ENCODE data around the gene FOXP1.

Gene FOXP1

DNA sequence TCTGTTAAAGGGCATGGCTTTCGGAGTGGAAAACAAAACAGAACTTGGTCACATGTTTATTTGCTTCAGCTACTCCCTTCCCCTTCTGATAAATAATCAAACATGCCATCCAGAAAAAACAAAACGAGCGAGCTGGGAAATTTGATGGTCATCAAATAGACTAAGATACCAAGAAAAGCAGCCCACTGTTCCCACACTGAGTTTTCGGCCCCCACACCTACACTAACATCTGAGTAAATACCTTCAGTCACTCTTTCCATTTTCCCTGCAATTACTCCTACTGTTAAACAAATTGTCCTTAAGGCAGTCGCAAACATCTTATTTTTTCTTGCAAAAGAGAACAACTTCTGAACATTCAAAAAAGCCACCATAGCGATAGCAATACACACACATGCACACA is 454.6 kb downstream of the FOXP1 start:
- ATAC-seq, result no peak
- Mint-ChIP-seq H3K4me1 (peaks cover 65% of the 10 kb centered on the region), H3K27ac (peak overlapping the region; percentile 91), H3K9me3 (no peaks in the 10 kb centered on the region), H3K36me3 (peaks cover 14% of the 10 kb centered on the region), H3K27me3 (no peaks in the 10 kb centered on the region), H3K4me3 (peak overlapping the region; percentile 86)

DNA sequence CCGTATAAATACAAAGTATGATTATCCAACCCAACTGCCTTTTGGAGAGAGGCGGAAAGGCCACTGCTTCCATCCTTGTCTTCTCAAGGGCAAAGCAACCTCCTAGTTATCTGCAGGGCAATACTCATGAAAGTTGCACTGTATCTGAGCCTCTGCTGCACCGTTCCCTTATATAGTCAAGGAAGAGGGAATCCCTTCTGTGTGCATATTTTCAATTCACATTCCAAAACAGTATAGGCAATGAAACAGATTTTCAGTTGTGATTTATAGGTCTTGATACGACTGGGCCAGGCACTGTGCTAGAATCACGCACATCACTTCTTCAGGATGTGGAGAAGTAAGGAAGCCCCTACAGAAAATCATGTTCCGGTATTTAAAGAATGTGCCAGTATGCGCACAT is 455.7 kb downstream of the FOXP1 start:
- Mint-ChIP-seq H3K4me3 (peak overlapping the region; percentile 86), H3K27me3 (no peaks in the 10 kb centered on the region), H3K36me3 (peaks cover 25% of the 10 kb centered on the region), H3K4me1 (peaks cover 65% of the 10 kb centered on the region), H3K27ac (peak overlapping the region; percentile 91), H3K9me3 (no peaks in the 10 kb centered on the region)
- no peak for ATAC-seq

DNA sequence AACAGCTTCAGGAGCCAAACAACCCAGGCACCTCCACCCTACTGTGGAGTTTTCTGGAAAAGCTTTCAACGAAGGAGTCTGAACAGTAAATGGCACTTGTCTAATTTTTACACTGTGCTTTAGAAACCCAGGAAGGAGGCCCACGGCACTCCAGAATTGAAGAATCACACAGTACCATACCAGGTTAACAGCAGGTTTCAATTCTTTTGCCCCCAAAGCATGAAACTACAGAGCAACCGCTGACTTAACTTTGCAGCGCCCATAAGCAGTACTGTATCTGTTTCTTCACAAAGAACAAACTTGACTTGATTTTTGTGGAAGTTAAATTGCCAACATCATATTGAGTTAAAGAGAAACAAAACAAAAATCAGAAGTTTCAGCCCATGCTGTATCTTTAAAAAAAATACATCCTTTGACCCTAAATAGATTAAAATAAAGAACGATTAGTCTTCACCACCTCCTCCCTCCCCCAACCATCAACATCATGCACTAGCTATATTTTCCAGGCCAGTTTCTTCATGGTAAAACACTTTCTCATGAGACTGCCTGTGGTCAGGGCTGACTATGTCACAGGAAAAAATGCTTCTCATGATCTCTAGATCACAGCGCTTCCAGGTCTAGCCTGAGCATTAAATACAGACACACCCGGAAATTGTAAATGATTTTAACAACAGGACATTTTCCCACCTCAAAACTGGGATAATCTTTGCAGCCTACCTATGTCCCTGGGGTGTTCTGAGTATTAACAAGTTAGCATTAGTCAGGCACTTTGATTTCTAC is 456.3 kb downstream of the FOXP1 start:
- H3K4me1 Mint-ChIP-seq, result peaks cover 69% of the 10 kb centered on the region
- peaks cover 27% of the 10 kb centered on the region for H3K36me3 Mint-ChIP-seq
- ATAC-seq, result peak; percentile 59
- no peaks in the 10 kb centered on the region for H3K27me3 Mint-ChIP-seq
- no peaks in the 10 kb centered on the region for H3K9me3 Mint-ChIP-seq
- peak overlapping the region; percentile 86 for H3K4me3 Mint-ChIP-seq
- H3K27ac Mint-ChIP-seq, result peak overlapping the region; percentile 91

DNA sequence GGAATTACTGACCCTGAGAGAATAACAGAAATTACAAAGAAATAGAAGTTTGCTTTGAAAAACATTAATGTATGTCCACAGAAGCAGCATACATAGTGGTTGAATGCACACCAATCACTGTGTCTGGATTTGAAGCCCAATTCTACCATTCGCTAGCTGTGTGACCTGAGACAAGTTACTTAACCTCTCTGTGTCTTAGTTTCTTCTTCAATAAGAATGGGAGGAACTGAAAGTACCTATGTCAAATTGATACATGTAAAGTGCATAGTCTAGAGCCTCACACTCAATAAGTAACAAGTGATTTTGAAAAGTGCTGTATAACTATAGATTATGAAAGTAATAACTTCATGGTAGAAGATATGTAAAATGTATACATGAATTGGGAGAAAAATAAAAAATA is 457.8 kb downstream of the FOXP1 start:
- ATAC-seq, result no peak
- Mint-ChIP-seq H3K27me3 (no peaks in the 10 kb centered on the region), H3K36me3 (peaks cover 29% of the 10 kb centered on the region), H3K4me3 (peak overlapping the region; percentile 73), H3K27ac (peak overlapping the region; percentile 91), H3K9me3 (no peaks in the 10 kb centered on the region), H3K4me1 (peaks cover 69% of the 10 kb centered on the region)

DNA sequence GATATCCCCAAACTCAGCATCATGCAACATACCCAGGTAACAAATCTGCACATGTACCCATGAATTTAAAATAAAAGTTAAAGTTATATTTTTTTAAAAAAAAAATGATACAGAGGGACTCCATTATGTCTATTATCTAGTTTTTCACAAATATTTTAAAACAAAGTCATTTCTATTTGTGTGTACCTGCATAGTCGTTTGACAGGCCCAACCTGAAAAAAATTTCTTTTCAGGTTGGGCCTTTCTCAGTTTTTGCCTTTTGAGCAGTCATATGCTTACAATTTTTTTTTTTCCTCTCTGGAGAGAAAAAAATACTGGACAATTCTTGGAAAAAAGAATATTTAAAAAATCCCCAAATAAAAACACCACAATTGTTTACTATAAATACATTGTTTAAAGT is 459.5 kb downstream of the FOXP1 start:
- Mint-ChIP-seq H3K36me3 (peaks cover 41% of the 10 kb centered on the region), H3K9me3 (no peaks in the 10 kb centered on the region), H3K27me3 (no peaks in the 10 kb centered on the region), H3K4me1 (peaks cover 80% of the 10 kb centered on the region), H3K27ac (peak overlapping the region; percentile 95), H3K4me3 (no peak overlapping the region)
- no peak for ATAC-seq

DNA sequence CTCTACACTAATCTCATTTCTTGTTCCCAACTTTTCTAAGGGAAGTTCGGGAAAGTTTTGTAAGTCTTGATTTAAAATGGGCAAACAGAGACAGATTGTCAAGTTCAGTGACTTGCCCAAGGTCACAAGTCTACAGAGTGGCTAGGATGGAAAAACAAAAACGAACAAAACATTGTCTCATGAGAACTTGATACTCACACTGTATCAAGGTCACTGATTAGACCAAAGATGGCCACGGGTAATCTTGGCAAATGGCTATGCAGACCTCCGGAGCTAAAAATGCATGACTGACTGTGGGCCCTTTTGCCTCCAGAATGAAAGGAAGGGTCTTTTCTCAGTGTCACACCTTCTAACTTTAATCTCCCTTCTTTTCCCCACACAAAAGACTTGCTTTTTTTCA is 460.9 kb downstream of the FOXP1 start:
- H3K4me3 Mint-ChIP-seq, result no peak overlapping the region
- no peak for ATAC-seq
- peaks cover 48% of the 10 kb centered on the region for H3K36me3 Mint-ChIP-seq
- H3K9me3 Mint-ChIP-seq, result no peaks in the 10 kb centered on the region
- no peaks in the 10 kb centered on the region for H3K27me3 Mint-ChIP-seq
- peaks cover 87% of the 10 kb centered on the region for H3K4me1 Mint-ChIP-seq
- H3K27ac Mint-ChIP-seq, result peak overlapping the region; percentile 95

DNA sequence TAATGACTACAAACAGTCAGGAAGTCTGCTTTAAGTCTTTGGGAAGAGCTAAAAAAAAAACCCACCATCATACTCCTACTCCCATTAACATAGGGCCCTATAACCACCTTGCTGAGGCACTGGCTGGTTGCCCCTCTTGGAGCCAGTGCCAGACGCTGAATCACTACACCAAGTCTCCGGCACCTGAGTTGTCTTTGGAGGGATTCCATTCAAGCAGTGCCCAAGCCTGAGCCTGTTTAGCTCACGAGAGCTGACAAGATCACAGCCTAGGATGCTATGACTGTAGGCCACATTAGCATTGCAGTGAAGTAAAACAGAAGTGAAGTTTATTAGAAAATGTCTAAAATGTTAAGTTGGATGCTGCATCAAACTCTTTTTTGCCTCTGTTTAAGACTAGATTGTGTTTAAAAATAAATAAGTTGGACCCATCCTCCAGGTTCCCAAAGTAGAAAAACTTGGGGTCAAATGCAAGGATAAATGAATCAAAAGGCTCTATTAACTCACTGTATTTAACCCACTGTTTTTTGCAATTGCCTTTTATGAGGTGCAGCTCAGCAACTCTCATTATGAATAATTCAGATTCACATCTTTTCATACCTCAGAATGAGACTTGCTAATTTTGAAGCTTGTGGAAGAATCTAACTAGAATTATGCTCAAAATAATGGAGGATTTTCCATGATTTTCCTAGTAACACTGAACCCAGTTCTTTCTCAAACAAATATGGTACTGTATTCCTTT is 461.9 kb downstream of the FOXP1 start:
- peaks cover 94% of the 10 kb centered on the region for H3K4me1 Mint-ChIP-seq
- H3K9me3 Mint-ChIP-seq, result no peaks in the 10 kb centered on the region
- H3K27ac Mint-ChIP-seq, result peak overlapping the region; percentile 95
- H3K27me3 Mint-ChIP-seq, result no peaks in the 10 kb centered on the region
- H3K36me3 Mint-ChIP-seq, result peaks cover 56% of the 10 kb centered on the region
- ATAC-seq, result no peak
- H3K4me3 Mint-ChIP-seq, result no peak overlapping the region

DNA sequence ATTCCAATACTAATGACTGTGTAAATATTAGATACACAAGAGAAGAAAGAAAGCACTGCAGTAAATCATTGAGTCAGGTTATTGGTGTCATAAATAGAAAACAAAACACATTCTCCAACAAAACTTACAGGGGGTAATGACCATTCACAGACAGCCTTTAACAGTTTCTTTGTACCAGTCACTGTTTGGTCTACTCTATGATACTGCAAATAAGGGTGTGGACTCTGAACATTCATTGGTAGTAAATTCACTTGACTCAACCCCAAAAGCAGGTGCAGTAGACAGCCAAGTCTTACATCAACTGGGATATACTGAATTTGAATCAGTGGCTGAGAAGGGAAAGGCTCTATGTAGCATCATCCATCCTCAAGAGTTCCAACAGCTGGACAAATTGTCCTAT is 463.5 kb downstream of the FOXP1 start:
- ATAC-seq, result no peak
- H3K27ac Mint-ChIP-seq, result peak overlapping the region; percentile 95
- H3K27me3 Mint-ChIP-seq, result no peaks in the 10 kb centered on the region
- peaks cover 93% of the 10 kb centered on the region for H3K4me1 Mint-ChIP-seq
- H3K4me3 Mint-ChIP-seq, result no peak overlapping the region
- H3K9me3 Mint-ChIP-seq, result no peaks in the 10 kb centered on the region
- peaks cover 49% of the 10 kb centered on the region for H3K36me3 Mint-ChIP-seq

DNA sequence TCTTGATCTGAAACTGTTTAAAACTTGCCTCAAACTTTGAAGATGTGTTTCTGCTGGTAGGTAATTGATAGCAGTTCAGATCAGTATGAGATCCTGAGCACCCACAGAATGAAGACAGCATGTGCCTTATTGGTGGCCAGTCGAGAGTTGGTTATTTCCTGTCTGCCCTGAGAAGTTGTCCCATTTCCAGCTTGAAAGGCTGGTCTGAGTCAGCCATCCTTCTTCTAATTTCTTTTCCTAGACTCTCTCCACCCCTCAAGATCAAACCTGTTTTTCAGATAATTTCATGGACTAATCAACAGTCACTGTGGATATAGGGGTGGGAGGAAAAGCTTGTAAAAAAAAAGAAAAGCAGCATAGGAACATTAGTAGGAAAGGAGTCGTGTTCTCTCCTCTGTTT is 464.4 kb downstream of the FOXP1 start:
- H3K27ac Mint-ChIP-seq, result peak overlapping the region; percentile 95
- no peak for ATAC-seq
- peaks cover 93% of the 10 kb centered on the region for H3K4me1 Mint-ChIP-seq
- H3K27me3 Mint-ChIP-seq, result no peaks in the 10 kb centered on the region
- peaks cover 56% of the 10 kb centered on the region for H3K36me3 Mint-ChIP-seq
- peak overlapping the region; percentile 19 for H3K4me3 Mint-ChIP-seq
- no peaks in the 10 kb centered on the region for H3K9me3 Mint-ChIP-seq

DNA sequence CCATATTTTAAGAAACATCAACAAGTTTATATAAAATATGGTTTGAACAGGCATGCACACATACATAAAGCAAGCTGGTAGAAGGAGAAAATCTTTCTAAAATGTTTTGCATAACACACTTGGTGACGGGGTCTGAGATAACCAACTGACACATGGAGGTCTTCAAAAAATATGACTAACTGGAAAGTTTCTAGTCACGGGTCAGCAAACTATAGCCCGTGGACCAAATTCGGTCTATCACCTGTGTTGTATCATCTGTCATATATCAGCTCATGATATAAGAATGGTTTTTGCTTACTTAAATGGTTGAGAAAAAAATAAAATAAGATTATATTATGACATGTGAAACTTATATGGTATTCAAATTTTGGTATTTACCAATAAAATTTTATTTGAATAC is 465.1 kb downstream of the FOXP1 start:
- peaks cover 56% of the 10 kb centered on the region for H3K36me3 Mint-ChIP-seq
- no peaks in the 10 kb centered on the region for H3K9me3 Mint-ChIP-seq
- peaks cover 91% of the 10 kb centered on the region for H3K4me1 Mint-ChIP-seq
- H3K4me3 Mint-ChIP-seq, result no peak overlapping the region
- ATAC-seq, result peak; percentile 66
- H3K27ac Mint-ChIP-seq, result peak overlapping the region; percentile 95
- H3K27me3 Mint-ChIP-seq, result no peaks in the 10 kb centered on the region

DNA sequence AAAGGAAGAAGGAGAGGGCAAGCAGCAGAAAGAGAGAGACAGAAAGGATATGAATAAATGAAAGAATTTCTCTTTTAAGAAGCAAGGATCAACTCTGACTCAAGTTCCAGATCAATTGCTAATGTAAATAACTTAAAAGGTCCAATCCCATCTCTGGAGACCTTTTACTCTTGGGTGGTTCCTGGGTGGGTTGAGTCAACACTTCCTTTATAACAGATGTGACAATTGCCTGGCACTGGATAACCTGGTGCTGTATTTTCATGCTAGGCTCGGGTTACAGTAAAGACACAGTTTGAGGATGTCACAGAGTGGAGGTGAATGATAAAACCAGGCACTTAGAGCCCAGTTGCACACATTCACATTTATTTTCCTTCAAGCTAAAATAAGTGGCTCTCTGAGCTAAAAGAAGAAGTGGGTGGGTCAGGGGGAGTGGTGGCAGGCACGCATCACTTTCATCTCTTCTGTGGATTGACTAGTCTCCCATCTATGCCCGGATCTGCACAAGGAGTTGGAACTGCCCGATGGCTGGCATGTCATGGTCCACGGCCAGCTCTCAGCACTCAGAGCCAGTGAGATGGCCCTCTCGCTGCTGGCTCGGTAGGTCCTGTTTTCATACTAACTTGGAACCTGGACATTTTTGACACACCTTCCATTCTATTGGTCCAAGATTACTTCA is 465.8 kb downstream of the FOXP1 start:
- ATAC-seq, result peak; percentile 74
- H3K27ac Mint-ChIP-seq, result peak overlapping the region; percentile 95
- H3K4me3 Mint-ChIP-seq, result peak overlapping the region; percentile 72
- H3K4me1 Mint-ChIP-seq, result peaks cover 91% of the 10 kb centered on the region
- H3K9me3 Mint-ChIP-seq, result no peaks in the 10 kb centered on the region
- H3K36me3 Mint-ChIP-seq, result peaks cover 56% of the 10 kb centered on the region
- H3K27me3 Mint-ChIP-seq, result no peaks in the 10 kb centered on the region

DNA sequence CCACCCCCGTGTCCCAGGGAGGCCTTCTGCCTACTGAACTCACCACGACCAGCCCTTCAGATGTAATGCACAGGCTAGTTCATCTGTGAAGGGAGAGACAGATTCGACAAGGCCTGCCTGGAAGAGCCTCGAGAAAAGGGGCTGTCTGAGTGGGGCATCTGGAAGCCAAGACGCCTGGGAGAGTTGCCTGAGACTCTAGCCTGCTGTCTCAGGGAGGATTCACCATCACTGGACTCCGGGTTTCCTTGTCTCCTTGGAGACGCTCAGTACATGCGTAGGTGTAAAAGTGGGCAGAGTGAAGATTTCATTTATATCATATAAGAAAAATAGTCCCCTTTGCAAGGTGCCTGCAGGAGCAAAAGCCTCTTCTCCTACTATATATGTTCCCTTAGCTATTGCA is 468.9 kb downstream of the FOXP1 start:
- H3K27ac Mint-ChIP-seq, result no peak overlapping the region
- peaks cover 81% of the 10 kb centered on the region for H3K4me1 Mint-ChIP-seq
- H3K4me3 Mint-ChIP-seq, result no peak overlapping the region
- no peaks in the 10 kb centered on the region for H3K9me3 Mint-ChIP-seq
- ATAC-seq, result no peak
- H3K27me3 Mint-ChIP-seq, result no peaks in the 10 kb centered on the region
- peaks cover 69% of the 10 kb centered on the region for H3K36me3 Mint-ChIP-seq

DNA sequence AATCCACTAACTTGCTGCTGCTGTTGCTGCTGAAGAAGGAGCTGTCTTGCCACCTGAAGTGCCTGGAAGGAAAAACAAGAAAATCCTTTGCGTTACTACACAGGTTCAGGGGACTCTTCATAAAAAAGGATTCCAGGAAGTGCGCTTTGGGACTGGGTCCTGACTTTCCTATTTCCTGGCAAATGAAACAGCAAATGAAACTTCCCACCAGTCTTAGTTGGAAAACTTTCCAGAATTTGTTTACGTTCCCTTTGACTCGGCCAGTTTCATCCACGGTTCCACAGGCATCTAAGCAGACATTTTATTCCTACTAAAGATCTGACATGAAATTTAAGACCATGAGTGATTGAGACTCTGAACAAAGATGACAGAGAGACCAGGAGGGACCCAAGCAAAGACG is 471.0 kb downstream of the FOXP1 start:
- Mint-ChIP-seq H3K4me3 (no peak overlapping the region), H3K36me3 (peaks cover 67% of the 10 kb centered on the region), H3K27me3 (no peaks in the 10 kb centered on the region), H3K9me3 (no peaks in the 10 kb centered on the region), H3K27ac (peak overlapping the region; percentile 58), H3K4me1 (peaks cover 81% of the 10 kb centered on the region)
- ATAC-seq, result no peak

DNA sequence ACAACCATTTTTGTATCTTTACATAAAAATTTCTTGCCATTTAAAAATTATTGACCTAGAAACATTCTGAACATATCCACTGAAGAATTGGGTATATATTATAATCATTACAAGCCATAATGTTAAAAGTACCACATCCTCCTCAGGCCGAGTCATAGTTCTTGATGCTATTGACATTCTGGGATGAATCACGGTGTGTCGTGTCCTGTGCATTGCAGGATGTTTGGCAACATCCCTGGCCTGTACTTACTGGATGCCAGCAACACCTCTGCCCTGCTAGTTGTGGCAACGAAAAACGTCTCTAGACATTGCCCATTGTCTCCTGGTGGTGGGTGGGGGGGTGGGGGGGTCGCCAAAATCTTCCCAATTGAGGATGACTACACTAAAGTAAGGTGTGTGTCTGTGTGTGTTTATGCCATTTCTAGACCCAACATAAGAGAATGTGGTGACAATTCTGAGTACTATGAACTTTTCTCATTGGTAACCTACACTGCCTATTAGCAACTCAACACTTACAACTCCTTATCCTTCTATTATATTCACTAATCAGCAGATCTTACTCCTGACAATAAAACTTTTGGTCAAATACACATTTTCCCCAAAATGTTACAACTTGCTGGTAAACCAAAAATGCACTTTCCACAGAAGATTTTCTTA is 471.6 kb downstream of the FOXP1 start:
- ATAC-seq, result no peak
- Mint-ChIP-seq H3K27ac (peak overlapping the region; percentile 58), H3K4me3 (no peak overlapping the region), H3K9me3 (no peaks in the 10 kb centered on the region), H3K36me3 (peaks cover 61% of the 10 kb centered on the region), H3K4me1 (peaks cover 77% of the 10 kb centered on the region), H3K27me3 (no peaks in the 10 kb centered on the region)

All from stimulated activated memory B cell treated with anti-CD40 and anti-IgM and Interleukin-4, amounts not matched to agents 10 μg/mL and 1 μg/mL and 100 μg/mL, for 72 hours (primary cell).